Lower leg skin (tissue), 4 donors: ENCODE results near the gene AMIGO3. TPM values are rescaled to one million over a fixed set of nuclear protein-coding genes. Genes with fewer than 3 reads are reported as not detected.

Experiments
- DNase-seq, 2 donors: peaks; one replicate each; pipeline ENCODE4 v3.0.0-alpha.2; 2019; ENCODE audit warnings: low spot score in 2 of 2
- H3K4me3 ChIP-seq: fragments of 200-600 bp; sonication (generic); 2 replicates; pipeline ENCODE4 v1.5.1; 2017; ENCODE audit warnings: mild to moderate bottlenecking, low read depth; ENCODE audit not compliant: poor library complexity, severe bottlenecking
- POLR2A ChIP-seq, 2 donors: fragments of 450-650 bp; IDR thresholded peaks; one replicate each; pipeline ENCODE4 v1.6.1; 2016 to 2017; ENCODE audit warnings: antibody characterized with exemption in 2 of 2, mild to moderate bottlenecking in 1 of 2, moderate library complexity in 1 of 2
- WGBS, 2 donors: methylation state at CpG; one replicate each; pipeline ENCODE4 v1.1.5; 2018; 5-methylcytosine and 5-hydroxymethylcytosine counted together
- intact Hi-C: fragments of 100-400 bp; cut with DNase I; formaldehyde crosslinking; loops from one replicate; pipeline ENCODE4 v1.15.0; 2023; ENCODE audit warnings: low total_unique reads
- total RNA-seq, 4 donors: library from RNA; depleted of rRNA; stranded (reverse); fragments of >200 nt; gene quantifications; one replicate each; pipeline ENCODE4 v1.1.0, GENCODE V29; 2016
- TF ChIP-seq, protein P1 (sequence below), 3 donors: fragments of 450-650 bp; IDR thresholded peaks; one replicate each; pipeline ENCODE4 v1.5.1; 2016; ENCODE audit warnings: antibody characterized with exemption in 3 of 3, mild to moderate bottlenecking in 3 of 3, moderate library complexity in 2 of 3

AMIGO3 gene
- total RNA-seq, 4 donors from 2014 or later, result 1.0 to 3.7 (median 3.1) TPM

DNA sequence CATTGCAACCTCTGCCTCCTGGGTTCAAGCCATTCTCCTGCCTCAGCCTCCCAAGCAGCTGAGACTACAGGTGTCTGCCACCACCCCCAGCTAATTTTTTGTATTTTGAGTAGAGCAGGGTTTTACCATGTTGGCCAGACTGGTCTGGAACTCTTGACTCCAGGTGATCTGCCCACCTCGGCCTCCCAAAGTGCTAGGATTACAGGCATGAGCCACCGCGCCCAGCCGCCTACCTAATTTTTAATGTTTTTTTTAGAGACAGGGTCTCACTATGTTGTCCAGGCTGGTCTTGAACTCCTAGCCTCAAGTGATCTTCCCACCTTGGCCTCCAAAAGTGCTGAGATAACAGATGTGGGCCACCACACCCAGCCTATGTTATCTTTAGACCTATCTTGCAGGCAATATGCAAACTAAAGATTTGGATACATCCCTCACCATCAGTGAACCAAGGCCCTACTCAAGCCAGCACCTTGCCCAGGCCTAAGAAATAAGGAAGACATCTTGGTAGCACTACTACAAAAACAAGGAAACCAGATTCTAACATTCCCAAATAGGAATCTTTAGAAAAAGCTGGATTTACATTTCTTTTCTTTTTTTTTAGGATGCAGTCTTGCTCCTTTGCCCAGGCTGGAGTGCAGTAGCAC is 10.6 kb upstream of the AMIGO3 start:
- 96 to 100% methylated on average over 4 of the region's 4 CpGs for WGBS, 2 donors
- DNase-seq, result peak in 1 of 2 donors; percentile 53
- H3K4me3 ChIP-seq, result no peak overlapping the region
- TF ChIP-seq, protein P1, sequence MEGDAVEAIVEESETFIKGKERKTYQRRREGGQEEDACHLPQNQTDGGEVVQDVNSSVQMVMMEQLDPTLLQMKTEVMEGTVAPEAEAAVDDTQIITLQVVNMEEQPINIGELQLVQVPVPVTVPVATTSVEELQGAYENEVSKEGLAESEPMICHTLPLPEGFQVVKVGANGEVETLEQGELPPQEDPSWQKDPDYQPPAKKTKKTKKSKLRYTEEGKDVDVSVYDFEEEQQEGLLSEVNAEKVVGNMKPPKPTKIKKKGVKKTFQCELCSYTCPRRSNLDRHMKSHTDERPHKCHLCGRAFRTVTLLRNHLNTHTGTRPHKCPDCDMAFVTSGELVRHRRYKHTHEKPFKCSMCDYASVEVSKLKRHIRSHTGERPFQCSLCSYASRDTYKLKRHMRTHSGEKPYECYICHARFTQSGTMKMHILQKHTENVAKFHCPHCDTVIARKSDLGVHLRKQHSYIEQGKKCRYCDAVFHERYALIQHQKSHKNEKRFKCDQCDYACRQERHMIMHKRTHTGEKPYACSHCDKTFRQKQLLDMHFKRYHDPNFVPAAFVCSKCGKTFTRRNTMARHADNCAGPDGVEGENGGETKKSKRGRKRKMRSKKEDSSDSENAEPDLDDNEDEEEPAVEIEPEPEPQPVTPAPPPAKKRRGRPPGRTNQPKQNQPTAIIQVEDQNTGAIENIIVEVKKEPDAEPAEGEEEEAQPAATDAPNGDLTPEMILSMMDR (IDR thresholded peaks at IDR 0.05), result no peak
- TF ChIP-seq POLR2A (IDR thresholded peaks at IDR 0.05), result no peak
- intact Hi-C loops, result loop anchor here (10.0 kb wide), 1 partner anchor 55 kb away; the partner anchor contains the start of gene IP6K1

DNA sequence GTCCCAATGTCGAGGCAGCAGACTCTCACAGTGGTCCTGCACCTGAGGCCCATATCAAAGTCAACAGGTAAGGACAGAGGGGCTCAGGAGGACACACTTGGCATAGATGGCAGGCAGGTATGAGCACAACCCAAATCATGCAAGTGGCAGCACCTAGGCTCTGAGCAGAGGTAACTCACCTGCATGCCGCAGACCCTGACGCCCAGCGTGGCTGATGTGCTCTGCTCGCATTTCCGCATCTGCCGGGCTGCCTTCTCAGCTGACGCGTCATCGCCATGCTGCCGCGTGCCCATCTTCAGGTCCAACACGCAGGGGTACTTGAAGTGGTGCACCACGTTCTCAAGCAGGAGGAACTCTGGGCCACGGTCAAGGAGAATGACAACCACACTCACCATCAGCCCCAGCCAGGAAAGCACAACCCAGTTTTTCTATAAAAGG is 8.5 kb upstream of the AMIGO3 start:
- peak in 1 of 2 donors; percentile 76 for DNase-seq
- no peak for TF ChIP-seq POLR2A (IDR thresholded peaks at IDR 0.05)
- TF ChIP-seq, protein P1 (IDR thresholded peaks at IDR 0.05), result no peak
- intact Hi-C loops, result loop anchor here (10.0 kb wide), 1 partner anchor 57 kb away; the partner anchor contains the start of gene IP6K1
- 89 to 94% methylated on average over 15 of the region's 15 CpGs for WGBS, 2 donors
- H3K4me3 ChIP-seq, result no peak overlapping the region

DNA sequence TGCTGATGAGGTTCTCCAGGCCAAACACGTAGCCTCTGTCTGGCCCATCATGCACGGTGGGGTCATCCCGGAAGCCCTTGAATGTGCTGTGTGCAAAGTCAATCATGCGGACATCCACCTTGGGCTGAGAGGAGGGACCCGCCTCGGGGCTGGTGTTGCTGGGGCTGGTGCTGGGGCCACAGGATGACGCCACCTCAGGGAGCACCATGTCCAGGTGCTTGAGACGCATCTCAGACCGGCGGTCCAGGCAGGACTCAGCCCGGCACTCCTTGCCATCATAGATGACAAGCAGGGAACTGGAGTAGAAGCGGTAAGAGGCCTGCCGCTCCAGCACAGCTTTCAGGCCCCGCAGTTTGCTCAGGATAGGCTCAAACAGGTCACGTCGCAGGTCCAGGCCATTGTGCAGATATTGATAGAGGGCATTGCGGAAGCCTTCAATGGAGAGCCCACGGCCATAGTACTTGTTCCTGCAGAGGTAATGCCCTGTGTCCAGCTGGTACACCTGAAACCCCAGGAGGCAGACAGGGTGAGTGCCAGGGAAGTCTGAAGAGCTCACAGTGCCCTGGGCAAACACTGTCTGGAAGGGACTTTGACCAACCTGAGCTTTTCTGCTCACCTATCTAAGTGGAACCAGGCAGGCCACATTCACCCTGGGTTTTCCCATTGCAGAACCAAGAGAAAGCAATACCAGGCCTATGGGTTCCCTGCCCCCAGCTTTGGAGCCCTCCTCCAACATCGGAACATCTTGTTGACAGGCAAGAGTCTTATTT is 7.9 kb upstream of the AMIGO3 start:
- H3K4me3 ChIP-seq, result no peak overlapping the region
- DNase-seq, result peak in 1 of 2 donors; percentile 84
- TF ChIP-seq POLR2A (IDR thresholded peaks at IDR 0.05), result no peak
- TF ChIP-seq, protein P1 (IDR thresholded peaks at IDR 0.05), result no peak
- intact Hi-C loops, result loop anchor here (10.0 kb wide), 1 partner anchor 57 kb away; the partner anchor contains the start of gene IP6K1
- WGBS, 2 donors, result 83 to 94% methylated on average over 14 to 19 of the region's 19 CpGs

DNA sequence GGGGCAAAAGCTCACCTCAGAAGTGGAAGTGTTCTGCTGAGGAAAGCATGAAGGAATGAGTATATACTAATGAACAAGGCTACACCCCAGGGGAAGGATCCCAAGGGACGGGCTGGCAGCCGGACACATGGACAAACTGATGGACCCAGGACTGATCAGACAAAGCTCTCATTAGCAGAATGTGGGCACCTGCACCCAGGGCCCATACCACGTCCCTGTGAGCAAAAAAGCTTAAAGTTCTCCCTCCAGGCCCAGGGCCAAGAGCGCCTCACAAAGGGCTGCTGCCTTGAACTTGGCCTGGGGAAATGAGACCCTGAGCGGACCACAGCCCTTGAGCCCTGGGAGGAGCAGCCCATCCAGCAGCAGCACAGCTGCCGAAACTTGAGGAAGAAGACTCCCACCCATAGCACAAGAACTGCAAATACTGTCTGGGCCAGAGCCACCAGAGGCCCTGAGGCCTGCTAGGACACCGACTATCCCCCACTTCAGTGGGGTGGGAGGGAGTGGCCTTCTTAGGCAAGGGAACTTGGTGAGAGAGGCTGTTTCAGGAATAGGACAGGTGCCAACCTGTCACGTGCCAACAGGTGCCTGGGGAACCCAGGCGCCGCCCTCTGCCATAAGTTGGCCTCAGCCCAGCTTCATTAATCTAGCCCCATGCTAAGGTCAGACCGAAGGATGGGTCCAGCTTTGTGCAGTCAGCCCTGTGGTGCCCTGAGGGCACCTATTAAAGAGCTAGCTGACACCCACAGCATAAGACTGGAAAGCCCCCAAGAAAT is 6.6 kb upstream of the AMIGO3 start:
- H3K4me3 ChIP-seq, result no peak overlapping the region
- TF ChIP-seq POLR2A (IDR thresholded peaks at IDR 0.05), result no peak
- TF ChIP-seq, protein P1 (IDR thresholded peaks at IDR 0.05), result no peak
- WGBS, 2 donors, result 77 to 79% methylated on average over 11 of the region's 11 CpGs
- peak in 1 of 2 donors; percentile 84 for DNase-seq
- intact Hi-C loops, result loop anchor here (10.0 kb wide), 1 partner anchor 59 kb away; the partner anchor contains the start of gene IP6K1

DNA sequence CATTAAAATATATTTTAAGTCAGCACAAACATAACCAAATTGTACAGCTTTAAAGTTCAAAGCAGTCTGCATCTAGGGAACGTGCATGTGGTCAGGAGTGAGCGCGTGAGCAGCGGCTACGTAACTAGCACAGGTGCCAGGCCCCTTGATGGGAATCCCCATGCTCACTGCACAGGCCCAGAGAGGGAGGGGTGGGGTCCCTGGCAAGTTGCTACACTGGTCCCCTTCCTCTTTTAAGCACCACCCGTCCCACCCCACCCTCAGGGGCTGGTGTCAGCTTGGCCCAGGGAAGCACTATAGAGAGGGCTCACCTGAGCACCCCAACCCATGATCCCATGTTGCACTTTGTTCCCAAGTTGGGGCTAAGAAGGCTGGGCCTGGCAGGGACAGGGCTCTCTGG is 5.1 kb upstream of the AMIGO3 start:
- intact Hi-C loops, result loop anchor here (10.0 kb wide), 1 partner anchor 60 kb away; the partner anchor contains the start of gene IP6K1

More for the DNA sequence above, 5.1 kb upstream of the AMIGO3 start:
- TF ChIP-seq, protein P1 (IDR thresholded peaks at IDR 0.05), result no peak
- TF ChIP-seq POLR2A (IDR thresholded peaks at IDR 0.05), result no peak
- H3K4me3 ChIP-seq, result no peak overlapping the region
- 13 to 21% methylated on average over 6 of the region's 6 CpGs for WGBS, 2 donors
- peak in 1 of 2 donors; percentile 86 for DNase-seq
